ENCODE results near the gene MIX23.

- TF ChIP-seq CTCF (IDR thresholded peaks at IDR 0.05) (no peak), POLR2A (IDR thresholded peaks at IDR 0.05) (no peak)
Observed at GRCh38 chr3:122390665-122391064, 7.6 kb upstream of the MIX23 start.
